GM12873 (cell line): Measurements from ENCODE around the gene RBM14.

Experiments used
- TF ChIP-seq, protein P1 (sequence below): IDR thresholded peaks from 2 replicates; pipeline ENCODE4 v1.5.1; 2012; ENCODE audit warnings: low read depth, mild to moderate bottlenecking, moderate library complexity, low read length, control low read depth; ENCODE audit not compliant: insufficient read depth; ENCODE audit errors: missing control alignments

Gene RBM14

GRCh38 chr11:66616379-66617154 lies at the start of gene RBM14:
Gene RBM14, plus strand, starts transcription at chr11:66616630. Its CDS starts 91 bp downstream, at chr11:66616721.
- TF ChIP-seq, protein P1, sequence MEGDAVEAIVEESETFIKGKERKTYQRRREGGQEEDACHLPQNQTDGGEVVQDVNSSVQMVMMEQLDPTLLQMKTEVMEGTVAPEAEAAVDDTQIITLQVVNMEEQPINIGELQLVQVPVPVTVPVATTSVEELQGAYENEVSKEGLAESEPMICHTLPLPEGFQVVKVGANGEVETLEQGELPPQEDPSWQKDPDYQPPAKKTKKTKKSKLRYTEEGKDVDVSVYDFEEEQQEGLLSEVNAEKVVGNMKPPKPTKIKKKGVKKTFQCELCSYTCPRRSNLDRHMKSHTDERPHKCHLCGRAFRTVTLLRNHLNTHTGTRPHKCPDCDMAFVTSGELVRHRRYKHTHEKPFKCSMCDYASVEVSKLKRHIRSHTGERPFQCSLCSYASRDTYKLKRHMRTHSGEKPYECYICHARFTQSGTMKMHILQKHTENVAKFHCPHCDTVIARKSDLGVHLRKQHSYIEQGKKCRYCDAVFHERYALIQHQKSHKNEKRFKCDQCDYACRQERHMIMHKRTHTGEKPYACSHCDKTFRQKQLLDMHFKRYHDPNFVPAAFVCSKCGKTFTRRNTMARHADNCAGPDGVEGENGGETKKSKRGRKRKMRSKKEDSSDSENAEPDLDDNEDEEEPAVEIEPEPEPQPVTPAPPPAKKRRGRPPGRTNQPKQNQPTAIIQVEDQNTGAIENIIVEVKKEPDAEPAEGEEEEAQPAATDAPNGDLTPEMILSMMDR: no peak

DNA sequence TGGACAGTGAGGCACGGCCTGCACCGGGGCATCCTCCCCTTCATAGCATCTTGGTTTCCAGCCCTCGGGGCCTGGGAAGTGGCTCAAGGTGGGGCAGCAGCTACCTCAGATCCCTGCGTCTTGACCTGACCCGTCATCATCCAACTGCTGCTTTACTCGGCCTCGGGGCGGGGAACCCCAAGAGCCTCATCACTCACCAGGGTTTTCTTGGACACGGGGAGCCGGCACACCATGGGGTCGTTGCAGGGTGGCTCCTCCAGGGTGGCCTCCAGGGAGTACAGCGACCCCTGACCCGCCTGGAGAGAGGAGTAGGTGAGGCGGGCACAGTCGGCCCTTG lies 48.7 kb upstream of the RBM14 start:
- TF ChIP-seq, protein P1: no peak

DNA sequence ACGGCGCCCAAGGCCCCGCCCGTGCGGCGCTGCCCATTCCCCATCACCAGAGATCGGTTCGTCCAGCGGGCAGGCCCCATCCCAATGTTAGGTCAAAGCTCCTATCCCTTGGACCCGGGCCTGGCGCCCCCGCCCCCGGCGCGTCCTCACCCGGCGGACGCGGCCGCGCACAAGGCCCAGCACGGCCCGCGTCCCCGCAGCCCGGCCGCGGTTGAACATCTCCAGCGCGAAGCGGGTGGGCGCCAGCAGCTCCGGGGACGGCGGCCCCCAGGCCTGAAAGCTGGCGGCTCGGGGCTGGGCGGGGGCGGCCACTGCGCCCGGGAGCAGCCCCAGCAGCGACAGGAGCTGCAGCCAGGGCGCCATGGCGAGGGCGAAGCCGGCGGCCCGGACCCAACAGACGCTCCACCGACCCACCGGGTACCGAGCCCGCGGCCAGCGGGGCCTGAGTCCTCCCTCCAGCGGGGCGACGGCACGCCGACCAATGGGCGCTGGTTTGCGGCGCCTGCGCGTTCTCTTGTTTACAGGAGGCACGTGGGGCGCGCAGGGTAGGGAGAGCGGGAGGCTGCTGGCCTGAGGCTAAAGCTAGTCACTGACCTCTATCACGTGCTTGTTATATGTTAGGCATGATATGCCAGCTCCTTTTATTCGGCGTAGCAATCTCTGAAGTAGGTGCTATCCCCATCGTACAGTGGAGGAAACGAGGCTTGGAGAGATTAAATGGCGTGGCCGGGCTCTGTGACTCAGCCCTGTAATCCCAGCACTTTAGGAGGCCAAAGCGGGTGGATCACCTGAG lies 48.1 kb upstream of the RBM14 start, which contains the start of gene CTSF:
CTSF (minus strand) TSS at position 483 of the 793 bp plus-strand sequence; CDS start at position 363, 120 bp downstream.
- TF ChIP-seq, protein P1: no peak

GRCh38 chr11:66569076-66569475 lies 47.4 kb upstream of the RBM14 start:
- TF ChIP-seq, protein P1: no peak

DNA sequence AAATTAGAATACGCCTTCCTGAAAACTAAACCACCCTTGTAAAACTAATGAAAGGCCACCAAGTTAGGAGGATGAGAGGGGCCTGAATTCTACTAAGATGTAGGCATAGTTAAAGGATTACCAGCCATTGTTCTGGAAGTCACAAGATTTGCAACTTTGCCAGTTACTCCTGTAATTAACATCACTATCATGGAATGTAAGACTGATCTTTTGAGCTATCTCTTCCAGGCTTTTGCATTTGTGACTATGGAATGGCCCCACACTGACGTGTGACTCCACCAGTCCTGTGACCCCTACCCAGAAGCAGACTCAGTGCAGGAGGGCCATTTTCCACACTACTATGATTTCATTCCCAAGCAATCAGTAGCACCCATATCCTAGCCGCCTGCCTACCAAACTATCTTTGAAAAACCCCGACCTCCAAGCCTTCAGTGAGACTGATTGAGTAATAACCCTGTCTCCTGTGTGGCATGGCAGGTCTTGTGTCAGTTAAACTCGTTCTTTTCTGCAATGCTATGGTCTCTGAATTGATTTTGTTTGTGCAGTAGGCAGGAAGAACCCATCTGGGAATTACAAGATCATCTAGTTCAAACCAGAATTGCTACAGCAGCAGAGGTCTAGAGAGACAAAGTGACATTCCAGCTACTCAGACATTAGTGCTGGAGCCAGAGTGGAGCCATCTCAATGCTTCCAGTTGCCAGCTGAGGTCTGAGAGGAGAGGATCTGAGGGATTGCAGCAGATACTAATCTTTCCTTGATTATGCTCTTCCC lies 46.2 kb upstream of the RBM14 start:
- TF ChIP-seq, protein P1: no peak

- TF ChIP-seq, protein P1: no peak
These were observed 45.6 kb upstream of the RBM14 start for GRCh38 chr11:66570850-66571180.

DNA sequence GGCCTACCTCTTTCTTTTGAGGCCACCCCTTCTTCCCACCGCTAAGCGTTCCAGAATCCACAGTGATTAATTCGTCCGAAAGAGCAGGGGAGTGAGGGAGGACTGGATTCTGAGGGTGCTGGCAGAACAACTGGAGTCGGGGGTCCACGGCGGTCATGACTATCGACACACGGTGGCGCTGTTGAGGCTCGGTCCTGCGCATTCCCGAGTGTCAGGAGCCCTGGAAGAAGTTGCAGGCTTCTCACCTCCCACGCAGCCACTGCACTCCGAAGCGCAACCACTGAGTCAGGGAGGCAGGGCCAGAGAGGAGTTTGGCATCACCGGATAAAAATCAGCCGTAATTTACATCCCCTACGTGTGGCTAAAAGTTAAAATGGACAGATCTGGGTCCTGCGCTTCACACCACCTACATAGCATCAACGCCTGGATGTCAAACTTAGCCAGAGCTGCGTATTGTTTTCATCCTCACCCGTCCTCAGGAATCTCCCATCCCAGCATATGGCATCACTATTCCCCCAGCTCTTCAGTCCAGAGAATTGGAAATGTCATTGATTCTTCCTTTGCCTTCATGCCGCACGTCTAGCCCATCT lies 37.3 kb upstream of the RBM14 start:
- TF ChIP-seq, protein P1: peak; percentile 89
